HL-60 (cell line): Measurements from ENCODE around the gene IMMP2L.

Experiments
- DNase-seq, 2 experiments: peaks; one replicate each; pipeline ENCODE4 v3.0.0-alpha.2; 2010 to 2020; ENCODE audit warnings: low read depth in 1 of 2, low spot score in 1 of 2
- H3K27ac ChIP-seq: fragments of 250-450 bp; sonication (Bioruptor Pico); replicated peaks from 2 replicates; pipeline ENCODE4 v1.5.1; 2020; ENCODE audit warnings: mild to moderate bottlenecking, moderate library complexity
- H3K27me3 ChIP-seq: fragments of 250-450 bp; sonication (Bioruptor Pico); 2 replicates; pipeline ENCODE4 v1.5.1; 2021; ENCODE audit warnings: mild to moderate bottlenecking, moderate library complexity; ENCODE audit not compliant: insufficient read depth, poor library complexity, severe bottlenecking
- H3K4me3 ChIP-seq: replicated peaks from 2 replicates; pipeline ENCODE4 v1.5.1; 2011; ENCODE audit warnings: mild to moderate bottlenecking, control low read depth, low read length; ENCODE audit not compliant: insufficient read depth
- CTCF ChIP-seq: IDR thresholded peaks from one replicate; pipeline ENCODE4 v1.5.1; 2011; ENCODE audit warnings: low read length, control low read depth, inconsistent platforms; ENCODE audit not compliant: insufficient read depth
- GABPA ChIP-seq: IDR thresholded peaks from 2 replicates; pipeline ENCODE4 v1.6.1; 2012; ENCODE audit warnings: low read depth
- POLR2AphosphoS5 ChIP-seq: IDR thresholded peaks from 2 replicates; pipeline ENCODE4 v1.6.1; 2012; ENCODE audit warnings: low read depth
- REST ChIP-seq: IDR thresholded peaks from 2 replicates; pipeline ENCODE4 v1.6.1; 2012; ENCODE audit warnings: low read depth; ENCODE audit not compliant: insufficient replicate concordance
- SPI1 ChIP-seq: IDR thresholded peaks from 2 replicates; pipeline ENCODE4 v1.6.1; 2012; ENCODE audit warnings: low read depth, mild to moderate bottlenecking, borderline replicate concordance

The IMMP2L gene

GRCh38 chr7:111394891-111395290 lies 167.4 kb downstream of the IMMP2L start:
- no peaks in the 10 kb centered on the region for H3K27me3 ChIP-seq
- H3K4me3 ChIP-seq: no peak overlapping the region
- no peak for DNase-seq
- TF ChIP-seq GABPA (no peak), SPI1 (no peak), CTCF (no peak), REST (no peak), POLR2AphosphoS5 (no peak)
- H3K27ac ChIP-seq: no peak overlapping the region

GRCh38 chr7:111393011-111393754 lies 169.1 kb downstream of the IMMP2L start:
- no peak for DNase-seq
- Histone ChIP-seq H3K27ac (no peak overlapping the region), H3K4me3 (no peak overlapping the region), H3K27me3 (no peaks in the 10 kb centered on the region)
- TF ChIP-seq SPI1 (no peak), CTCF (no peak), REST (no peak), GABPA (no peak), POLR2AphosphoS5 (no peak)

GRCh38 chr7:111392294-111392693 lies 170.0 kb downstream of the IMMP2L start:
- Histone ChIP-seq H3K27ac (no peak overlapping the region), H3K27me3 (no peaks in the 10 kb centered on the region), H3K4me3 (no peak overlapping the region)
- TF ChIP-seq POLR2AphosphoS5 (no peak), REST (no peak), GABPA (no peak), SPI1 (no peak), CTCF (no peak)
- no peak for DNase-seq
